GM19455 (cell line): ENCODE data around the gene TP53.

Experiments
- ATAC-seq: cut with Tn5 transposase; IDR thresholded peaks from one replicate; pipeline ENCODE4 v1.9.1; 2021; ENCODE audit not compliant: unreplicated experiment

Gene TP53

GRCh38 chr17:7687072-7687907, at the start of gene TP53:
TP53 (minus strand) TSS chr17:7687490; CDS start chr17:7676594, 10,896 bp downstream.
- ATAC-seq: no peak

GRCh38 chr17:7732981-7733539, 45.8 kb upstream of the TP53 start:
- ATAC-seq: no peak

- ATAC-seq: no peak
Observed at GRCh38 chr17:7729816-7730215, 42.5 kb upstream of the TP53 start.

GRCh38 chr17:7727886-7728285, 40.6 kb upstream of the TP53 start:
- no peak for ATAC-seq

- no peak for ATAC-seq
Observed at GRCh38 chr17:7721612-7722011, 34.3 kb upstream of the TP53 start.

GRCh38 chr17:7720125-7720524, 32.8 kb upstream of the TP53 start:
- no peak for ATAC-seq

GRCh38 chr17:7719661-7720060, 32.4 kb upstream of the TP53 start:
- no peak for ATAC-seq

- no peak for ATAC-seq
Observed at GRCh38 chr17:7717756-7718350, 30.6 kb upstream of the TP53 start.

GRCh38 chr17:7716901-7717755, 29.8 kb upstream of the TP53 start, which contains the start of gene DNAH2:
DNAH2 (plus strand) TSS chr17:7717744; CDS start chr17:7719735, 1,991 bp downstream.
- no peak for ATAC-seq

- ATAC-seq: no peak
Observed at GRCh38 chr17:7715936-7716886, 28.9 kb upstream of the TP53 start.

GRCh38 chr17:7714721-7715594, 27.7 kb upstream of the TP53 start:
- ATAC-seq: no peak

- ATAC-seq: no peak
Observed at GRCh38 chr17:7713782-7714181, 26.5 kb upstream of the TP53 start.

- ATAC-seq: no peak
Observed at GRCh38 chr17:7712111-7712771, 25.0 kb upstream of the TP53 start.

GRCh38 chr17:7711051-7711755, 23.9 kb upstream of the TP53 start:
- no peak for ATAC-seq

- ATAC-seq: no peak
Observed at GRCh38 chr17:7710301-7710700, 23.0 kb upstream of the TP53 start.

- ATAC-seq: no peak
Observed at GRCh38 chr17:7709031-7709430, 21.7 kb upstream of the TP53 start.

GRCh38 chr17:7707858-7708750, 20.8 kb upstream of the TP53 start:
- ATAC-seq: no peak
